ENCODE results near the gene GBE1.

Gene GBE1

DNA sequence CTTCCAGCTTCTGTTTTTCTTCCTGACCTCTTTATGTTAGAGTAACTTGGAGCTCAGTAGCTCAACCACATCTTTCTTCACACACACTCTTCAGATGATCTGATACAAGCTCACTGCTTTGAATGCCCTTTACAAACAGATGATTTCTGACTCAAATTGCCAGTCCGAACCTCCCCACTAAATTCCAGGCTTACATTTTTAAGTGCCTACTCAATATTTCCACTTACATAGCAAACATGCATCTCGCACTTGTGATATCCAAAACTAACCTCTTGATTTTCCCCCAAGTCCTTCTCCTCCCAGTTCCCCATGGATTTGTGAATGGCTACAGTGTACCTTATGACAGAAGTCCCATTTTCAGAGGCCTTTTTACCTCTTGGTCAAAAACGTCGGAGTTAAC lies 139.1 kb downstream of the GBE1 start:
- POLR2A ChIA-PET (ENCODE audit: low non-redundant PET), result no interaction called here
- TF ChIP-seq, protein P1, sequence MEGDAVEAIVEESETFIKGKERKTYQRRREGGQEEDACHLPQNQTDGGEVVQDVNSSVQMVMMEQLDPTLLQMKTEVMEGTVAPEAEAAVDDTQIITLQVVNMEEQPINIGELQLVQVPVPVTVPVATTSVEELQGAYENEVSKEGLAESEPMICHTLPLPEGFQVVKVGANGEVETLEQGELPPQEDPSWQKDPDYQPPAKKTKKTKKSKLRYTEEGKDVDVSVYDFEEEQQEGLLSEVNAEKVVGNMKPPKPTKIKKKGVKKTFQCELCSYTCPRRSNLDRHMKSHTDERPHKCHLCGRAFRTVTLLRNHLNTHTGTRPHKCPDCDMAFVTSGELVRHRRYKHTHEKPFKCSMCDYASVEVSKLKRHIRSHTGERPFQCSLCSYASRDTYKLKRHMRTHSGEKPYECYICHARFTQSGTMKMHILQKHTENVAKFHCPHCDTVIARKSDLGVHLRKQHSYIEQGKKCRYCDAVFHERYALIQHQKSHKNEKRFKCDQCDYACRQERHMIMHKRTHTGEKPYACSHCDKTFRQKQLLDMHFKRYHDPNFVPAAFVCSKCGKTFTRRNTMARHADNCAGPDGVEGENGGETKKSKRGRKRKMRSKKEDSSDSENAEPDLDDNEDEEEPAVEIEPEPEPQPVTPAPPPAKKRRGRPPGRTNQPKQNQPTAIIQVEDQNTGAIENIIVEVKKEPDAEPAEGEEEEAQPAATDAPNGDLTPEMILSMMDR (conservative IDR thresholded peaks at IDR 0.05; ENCODE audit: low read depth), result no peak
- H3K27ac ChIP-seq, result no peak overlapping the region
- no peak for DNase-seq (ENCODE audit: low spot score)
- CTCF ChIA-PET, result no interaction called here

DNA sequence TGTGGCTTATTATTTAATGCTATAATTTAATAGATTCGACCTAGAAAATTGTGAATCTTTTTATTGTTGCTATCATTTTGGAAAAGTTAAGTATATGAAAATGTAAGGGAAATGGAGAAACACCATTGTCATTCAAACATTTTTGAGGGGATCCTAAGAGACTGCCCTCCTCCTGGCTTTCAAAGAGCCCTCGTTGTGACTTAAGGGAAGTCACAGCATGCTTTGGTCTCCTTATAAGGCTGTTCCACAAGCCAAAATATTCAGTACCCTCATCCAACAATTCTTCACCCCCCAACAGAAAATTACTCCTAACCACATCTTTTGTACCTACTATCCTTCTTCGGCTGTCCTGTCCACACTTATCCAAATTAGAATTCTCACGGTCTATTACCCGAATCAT lies 140.2 kb downstream of the GBE1 start:
- POLR2A ChIA-PET (ENCODE audit: low non-redundant PET), result no interaction called here
- no peak for DNase-seq (ENCODE audit: low spot score)
- CTCF ChIA-PET, result no interaction called here
- H3K27ac ChIP-seq, result no peak overlapping the region
- TF ChIP-seq, protein P1 (conservative IDR thresholded peaks at IDR 0.05; ENCODE audit: low read depth), result no peak

DNA sequence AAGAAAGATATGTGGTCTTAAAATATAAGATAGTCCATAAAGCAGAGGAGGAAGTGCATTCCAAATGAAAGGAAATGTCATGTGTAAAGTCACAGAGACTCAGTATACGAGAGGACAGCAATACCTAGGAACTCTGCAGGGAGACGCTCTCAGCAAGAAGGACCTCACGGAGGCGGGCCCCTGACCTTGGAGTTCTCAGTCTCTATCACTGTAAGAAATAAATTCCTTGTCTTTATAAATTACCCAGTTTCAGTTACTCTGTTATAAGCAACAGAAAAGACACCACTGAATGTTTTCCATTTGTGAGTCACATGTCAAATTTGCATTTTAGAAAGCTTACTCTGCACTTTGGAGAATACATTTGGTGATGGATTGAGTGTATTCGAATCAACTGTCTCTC lies 140.6 kb downstream of the GBE1 start:
- CTCF ChIA-PET, result no interaction called here
- DNase-seq (ENCODE audit: low spot score), result no peak
- TF ChIP-seq, protein P1 (conservative IDR thresholded peaks at IDR 0.05; ENCODE audit: low read depth), result no peak
- no peak overlapping the region for H3K27ac ChIP-seq
- POLR2A ChIA-PET (ENCODE audit: low non-redundant PET), result no interaction called here

DNA sequence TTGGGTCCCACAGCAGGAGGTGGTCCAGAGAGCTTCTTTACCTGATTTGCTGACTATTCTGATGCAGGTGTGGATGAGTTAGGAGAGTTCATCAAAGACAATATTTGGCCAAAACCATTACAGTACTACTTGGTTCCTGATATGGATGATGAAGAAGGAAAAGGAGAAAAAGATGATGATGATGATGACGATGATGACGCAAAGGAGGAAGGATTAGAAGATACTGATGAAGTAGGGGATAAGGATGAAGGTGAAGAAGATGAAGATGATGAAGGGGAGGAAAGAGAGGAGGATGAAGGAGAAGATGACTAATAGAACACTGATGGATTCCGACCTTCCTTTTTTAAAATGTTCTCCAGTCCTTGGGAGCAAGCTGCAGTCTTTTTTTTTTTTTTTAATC lies 148.7 kb downstream of the GBE1 start:
- POLR2A ChIA-PET (ENCODE audit: low non-redundant PET), result no interaction called here
- no peak overlapping the region for H3K27ac ChIP-seq
- TF ChIP-seq, protein P1 (conservative IDR thresholded peaks at IDR 0.05; ENCODE audit: low read depth), result no peak
- DNase-seq (ENCODE audit: low spot score), result no peak
- CTCF ChIA-PET, result no interaction called here

DNA sequence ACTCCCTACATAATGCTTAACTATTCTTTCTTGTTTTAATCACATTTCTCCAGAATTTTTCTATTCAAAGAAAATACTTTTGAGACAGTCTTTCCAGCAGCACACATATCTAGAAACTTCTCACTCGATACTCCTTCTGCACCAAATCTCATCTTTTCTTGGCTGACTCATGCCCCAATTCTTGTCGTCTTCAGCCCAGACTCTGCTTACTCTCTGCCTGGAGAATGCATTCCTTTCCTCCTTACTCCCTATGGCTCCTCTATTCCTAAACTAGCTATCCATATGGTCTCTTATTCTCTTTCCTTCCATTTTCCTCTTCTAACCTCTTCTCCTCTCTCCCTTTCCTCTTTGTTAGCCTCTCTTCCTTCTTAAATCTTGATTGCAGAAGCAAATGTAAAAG lies 158.7 kb downstream of the GBE1 start:
- H3K27ac ChIP-seq, result no peak overlapping the region
- ChIA-PET POLR2A (ENCODE audit: low non-redundant PET) (no interaction called here), CTCF (no interaction called here)
- DNase-seq (ENCODE audit: low spot score), result no peak
- TF ChIP-seq, protein P1 (conservative IDR thresholded peaks at IDR 0.05; ENCODE audit: low read depth), result no peak

DNA sequence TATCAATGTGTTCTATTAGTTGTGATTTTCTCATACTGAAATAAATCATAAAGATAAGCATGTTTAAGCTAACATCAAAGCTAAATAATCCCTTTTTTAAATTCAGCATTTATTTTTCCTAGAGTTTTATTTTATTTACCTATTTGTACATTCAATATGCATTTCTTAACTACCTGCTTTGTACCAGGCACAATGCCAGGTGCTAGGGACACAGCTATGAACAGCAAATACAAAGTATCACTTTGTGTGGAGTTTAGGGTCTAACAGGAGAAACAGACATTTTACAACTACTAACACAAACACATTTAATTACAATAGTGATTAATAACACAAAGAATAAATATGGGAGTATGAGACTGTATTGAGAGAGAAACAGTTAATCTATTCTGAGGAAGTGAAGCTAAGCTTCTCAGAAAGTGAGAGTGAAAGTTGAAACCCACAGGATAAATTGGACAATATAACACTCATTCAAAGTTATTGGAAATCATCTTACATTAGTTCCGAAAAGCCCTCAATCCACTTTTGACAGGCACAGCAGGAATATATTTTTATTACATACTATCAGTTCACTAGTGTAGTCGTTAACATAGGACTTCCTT lies 159.6 kb downstream of the GBE1 start:
- TF ChIP-seq, protein P1 (conservative IDR thresholded peaks at IDR 0.05; ENCODE audit: low read depth), result no peak
- CTCF ChIA-PET, result no interaction called here
- H3K27ac ChIP-seq, result no peak overlapping the region
- no peak for DNase-seq (ENCODE audit: low spot score)
- POLR2A ChIA-PET (ENCODE audit: low non-redundant PET), result no interaction called here

DNA sequence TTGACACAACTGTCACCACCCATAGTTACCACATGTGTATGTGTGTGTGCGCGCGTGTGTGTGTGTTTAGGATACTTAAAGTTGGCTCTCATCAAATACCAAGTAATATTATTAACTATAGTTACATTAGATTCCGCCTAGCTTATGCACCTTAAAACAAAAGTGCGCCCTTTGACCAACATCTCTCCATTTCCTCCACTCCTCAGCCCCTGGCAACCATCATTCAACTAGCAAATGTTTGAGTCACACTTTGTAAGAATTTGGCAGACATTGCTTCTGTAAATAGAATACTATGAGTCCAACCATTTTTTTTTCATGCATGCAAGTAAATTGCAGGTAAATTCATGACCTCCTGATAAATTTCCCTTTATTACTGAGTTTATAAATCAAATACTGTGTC lies 169.3 kb downstream of the GBE1 start:
- CTCF ChIA-PET, result no interaction called here
- no peak overlapping the region for H3K27ac ChIP-seq
- POLR2A ChIA-PET (ENCODE audit: low non-redundant PET), result no interaction called here
- no peak for DNase-seq (ENCODE audit: low spot score)
- TF ChIP-seq, protein P1 (conservative IDR thresholded peaks at IDR 0.05; ENCODE audit: low read depth), result no peak

All from RWPE1 (cell line).